Epithelial cell of prostate (primary cell): Measurements from ENCODE around the gene MATN1.
"Not testable (repeated sequence)": the region's sequence is repeated elsewhere in the genome, so short reads cannot be mapped to it uniquely, and the experiment has no call there.

Experiments
- DNase-seq: peaks from one replicate; pipeline ENCODE4 v3.0.0-alpha.2; 2011; ENCODE audit warnings: low read depth, low spot score
- H3K27ac ChIP-seq: fragments of 450-650 bp; 2 replicates; pipeline ENCODE4 v1.5.1; 2017; ENCODE audit warnings: mild to moderate bottlenecking

The MATN1 gene

DNA sequence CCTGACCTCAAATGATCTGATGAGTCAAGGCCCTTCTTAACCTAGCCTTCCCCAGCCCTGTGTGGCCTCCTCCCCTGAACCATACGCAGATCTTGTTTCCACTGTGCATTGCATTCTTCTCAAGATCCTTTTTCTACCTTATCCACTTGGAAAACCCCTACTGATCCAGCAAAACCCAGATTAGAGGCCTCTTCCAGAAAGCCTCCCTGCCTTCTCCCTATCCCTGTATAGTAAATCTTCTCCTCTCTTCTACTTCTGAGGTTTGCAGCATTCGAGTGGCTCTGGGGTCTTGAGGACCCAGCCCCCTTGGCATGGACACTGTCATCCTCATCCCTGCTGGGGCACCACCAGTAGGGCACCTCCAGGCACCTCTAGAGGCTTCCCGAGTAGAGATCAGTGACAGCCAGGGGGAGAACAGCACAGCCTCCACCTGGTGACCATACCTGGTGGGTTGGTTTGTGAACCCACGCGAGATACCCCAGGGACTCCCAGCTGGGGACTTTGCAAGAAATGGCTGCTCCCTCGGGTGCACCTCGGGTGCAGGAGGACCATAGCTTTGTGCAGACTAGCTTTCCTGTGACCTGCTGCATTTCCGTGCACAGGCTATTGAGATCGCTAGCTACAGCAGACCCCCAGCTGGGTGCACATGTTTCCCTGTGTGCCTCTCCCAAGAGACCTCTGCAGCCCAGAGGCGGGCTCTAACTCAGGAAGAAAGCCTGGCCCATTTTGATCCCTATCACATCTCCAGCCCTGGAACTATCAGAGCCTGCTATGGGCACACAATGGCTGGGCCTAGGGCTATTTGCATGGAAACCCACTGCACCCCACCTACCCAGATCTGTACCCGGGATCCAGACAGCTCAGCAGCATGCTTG is 34.2 kb downstream of the MATN1 start:
- H3K27ac ChIP-seq = no peak overlapping the region
- DNase-seq = no peak

- H3K27ac ChIP-seq, DNase-seq: not testable (repeated sequence)
Measured at GRCh38 chr1:30688516-30688915, 34.9 kb downstream of the MATN1 start.

GRCh38 chr1:30687886-30688285 is 35.5 kb downstream of the MATN1 start:
- DNase-seq = no peak
- no peak overlapping the region for H3K27ac ChIP-seq

GRCh38 chr1:30686236-30686935 is 37.0 kb downstream of the MATN1 start:
- DNase-seq = no peak
- H3K27ac ChIP-seq = no peak overlapping the region

- no peak for DNase-seq
- no peak overlapping the region for H3K27ac ChIP-seq
Measured at GRCh38 chr1:30685796-30686165, 37.6 kb downstream of the MATN1 start.

DNA sequence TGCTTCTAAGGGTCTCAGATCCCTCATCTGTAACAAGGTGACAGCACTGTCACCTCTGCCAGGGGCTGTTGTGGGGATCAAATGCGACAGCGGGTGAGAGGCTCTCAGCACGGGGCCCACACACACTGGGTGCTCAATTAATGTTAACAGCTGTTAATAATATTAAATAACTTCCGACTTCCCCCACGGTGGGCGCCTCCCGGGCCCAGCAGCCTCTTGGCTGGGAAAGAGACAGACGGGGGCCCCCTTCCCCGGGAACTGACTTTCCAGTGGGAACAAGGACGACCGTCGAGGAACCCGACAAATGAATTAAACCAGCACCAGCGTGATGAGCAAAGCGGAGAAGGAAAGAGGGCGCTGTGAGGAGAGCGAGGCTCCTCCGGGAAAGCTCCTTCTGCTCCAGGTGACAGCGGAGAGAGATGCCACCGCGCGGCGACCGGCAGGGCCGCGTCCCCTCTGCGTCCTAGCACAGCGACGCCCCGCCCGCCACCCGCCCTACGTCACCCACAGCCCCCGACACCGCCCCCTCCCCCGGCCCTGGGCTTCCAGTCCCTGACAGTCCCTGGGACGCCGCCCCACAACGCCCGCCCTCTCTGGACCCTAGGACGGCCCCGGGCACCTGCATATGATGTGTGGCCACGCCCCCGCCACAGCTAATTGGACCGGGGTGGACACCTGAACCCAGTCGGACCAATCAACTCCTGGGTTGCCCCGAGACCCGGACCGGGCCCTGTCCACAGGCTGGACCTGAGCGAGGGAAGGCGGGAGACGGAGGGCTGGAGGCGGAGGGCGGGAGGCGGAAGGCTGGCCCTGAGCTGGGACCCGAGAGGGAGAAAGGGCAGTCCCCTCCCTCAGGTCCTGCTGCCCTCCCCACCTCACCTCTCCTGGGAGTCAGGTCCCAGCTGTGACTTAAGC is 38.2 kb downstream of the MATN1 start:
- H3K27ac ChIP-seq = no peak overlapping the region
- DNase-seq = no peak

DNA sequence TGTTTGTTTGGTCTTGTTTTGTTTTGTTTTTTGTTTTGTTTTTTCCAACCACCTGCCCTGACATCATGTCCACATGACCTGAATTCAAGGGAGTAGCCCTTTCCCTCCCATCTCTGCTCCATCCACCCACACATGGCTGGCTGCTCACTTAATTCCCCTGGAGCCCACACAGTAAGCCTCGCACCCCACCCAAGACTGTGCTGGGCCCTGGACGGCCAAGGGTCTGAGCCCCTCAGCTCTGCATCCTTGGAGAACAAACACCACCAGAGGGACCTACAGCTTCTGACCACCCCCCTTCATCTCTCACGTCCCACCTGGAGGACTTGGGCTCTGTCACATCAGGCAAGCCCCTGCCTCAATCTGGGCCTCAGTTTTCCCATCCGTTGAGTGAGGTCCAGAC is 39.1 kb downstream of the MATN1 start:
- no peak for DNase-seq
- H3K27ac ChIP-seq = no peak overlapping the region

DNA sequence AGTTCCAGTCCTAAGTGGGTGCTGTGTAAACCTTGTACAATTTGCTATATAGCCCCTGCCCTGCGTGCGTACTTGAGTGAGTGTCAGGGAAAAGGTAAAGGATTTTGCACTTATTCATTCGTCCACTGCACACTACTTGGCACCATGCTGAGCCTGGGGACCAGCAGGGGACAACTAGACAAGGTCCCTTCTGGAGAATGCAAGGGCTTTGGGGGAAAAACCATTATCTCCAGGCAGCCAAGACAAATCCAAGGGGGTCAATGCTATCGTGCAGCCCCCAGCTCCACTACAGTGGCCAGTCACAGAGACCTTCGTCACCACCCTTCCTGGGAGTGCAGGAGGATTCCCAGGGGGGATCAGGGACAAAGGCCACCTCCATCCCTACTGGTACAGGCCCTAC is 39.7 kb downstream of the MATN1 start:
- no peak for DNase-seq
- H3K27ac ChIP-seq = no peak overlapping the region

- DNase-seq = no peak
- no peak overlapping the region for H3K27ac ChIP-seq
Measured at GRCh38 chr1:30682396-30683275, 40.7 kb downstream of the MATN1 start.

DNA sequence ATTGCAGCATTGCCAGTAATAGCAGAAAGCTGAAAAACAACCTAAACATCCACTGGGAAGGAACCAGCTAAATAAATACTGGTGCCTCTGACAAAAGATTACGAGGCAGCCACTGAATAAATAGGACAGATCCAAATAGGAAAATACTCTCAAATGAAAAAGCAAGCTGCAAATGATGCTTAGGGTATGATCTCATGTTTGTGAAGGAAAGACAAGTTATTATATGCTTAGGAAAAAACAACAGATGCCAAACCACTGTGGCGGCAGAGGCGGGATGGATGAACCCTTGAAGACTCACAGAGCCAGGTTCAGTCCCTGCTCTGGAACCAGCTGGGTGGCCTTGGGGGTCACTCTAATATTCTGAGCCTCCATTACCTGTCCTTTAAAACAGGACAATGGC is 41.6 kb downstream of the MATN1 start:
- no peak overlapping the region for H3K27ac ChIP-seq
- DNase-seq = no peak

- H3K27ac ChIP-seq = no peak overlapping the region
- DNase-seq = no peak
Measured at GRCh38 chr1:30680879-30681278, 42.5 kb downstream of the MATN1 start.

- no peak overlapping the region for H3K27ac ChIP-seq
- no peak for DNase-seq
Measured at GRCh38 chr1:30680429-30680828, 43.0 kb downstream of the MATN1 start.

DNA sequence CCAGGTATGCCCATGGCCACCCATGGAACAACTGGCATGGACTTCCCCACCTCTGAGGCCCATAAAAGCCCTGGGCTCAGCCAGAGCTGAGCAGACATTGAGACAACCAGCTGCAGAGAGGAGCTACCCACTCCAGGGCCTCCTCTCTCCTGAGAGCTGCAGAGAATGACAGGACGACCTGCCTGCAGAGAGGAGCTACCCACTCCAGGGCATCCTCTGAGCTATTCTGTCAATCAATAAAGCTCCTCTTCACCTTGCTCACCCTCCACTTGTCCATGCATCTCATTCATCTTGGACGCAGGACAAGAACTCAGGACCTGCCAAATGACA is 43.4 kb downstream of the MATN1 start:
- no peak for DNase-seq
- H3K27ac ChIP-seq = no peak overlapping the region

DNA sequence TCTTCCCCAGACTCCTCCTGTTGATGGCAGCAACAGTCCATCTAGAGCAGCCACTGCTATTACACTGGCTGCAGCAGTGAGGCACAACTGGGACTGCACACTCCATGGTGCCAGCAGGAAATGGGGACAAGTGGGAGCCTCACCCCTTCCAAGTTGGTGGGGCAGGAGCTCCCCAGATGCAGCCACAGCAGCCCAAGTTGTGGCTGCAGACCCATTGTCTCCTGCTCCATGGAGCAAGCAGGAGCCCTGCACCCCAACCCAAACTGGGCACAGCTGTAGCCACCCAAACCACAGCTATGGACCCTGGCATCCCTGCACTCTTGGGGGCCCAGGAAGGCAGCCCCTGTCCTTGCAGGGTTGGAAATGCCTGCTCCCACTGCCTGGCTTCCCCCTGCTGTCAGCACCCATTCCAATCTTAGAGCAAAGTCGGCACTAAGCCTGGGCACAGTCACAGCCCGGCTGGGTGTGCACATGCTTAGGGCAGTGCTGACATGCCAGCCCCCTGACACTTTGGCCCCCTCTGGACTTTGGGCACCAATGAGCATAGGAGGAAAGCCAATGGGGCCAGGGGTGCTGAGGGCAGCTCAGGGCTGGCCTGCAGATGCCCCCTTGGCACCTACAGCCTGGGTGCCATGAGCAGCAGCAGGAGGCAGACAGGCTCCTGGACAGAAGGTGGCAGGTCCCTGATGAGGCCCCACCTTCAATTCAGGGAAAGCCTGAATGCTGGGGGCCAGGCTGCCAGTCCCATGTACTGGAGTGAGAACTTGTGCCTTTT is 44.0 kb downstream of the MATN1 start:
- DNase-seq = no peak
- H3K27ac ChIP-seq = no peak overlapping the region

- peak overlapping the region; percentile 68 for H3K27ac ChIP-seq
- no peak for DNase-seq
Measured at GRCh38 chr1:30678209-30678608, 45.2 kb downstream of the MATN1 start.

GRCh38 chr1:30677471-30677870 is 45.9 kb downstream of the MATN1 start:
- peak overlapping the region; percentile 68 for H3K27ac ChIP-seq
- no peak for DNase-seq

GRCh38 chr1:30675761-30676160 is 47.6 kb downstream of the MATN1 start:
- peak; percentile 52 for DNase-seq
- H3K27ac ChIP-seq = peak overlapping the region; percentile 68

GRCh38 chr1:30675289-30675688 is 48.1 kb downstream of the MATN1 start:
- no peak for DNase-seq
- peak overlapping the region; percentile 68 for H3K27ac ChIP-seq

DNA sequence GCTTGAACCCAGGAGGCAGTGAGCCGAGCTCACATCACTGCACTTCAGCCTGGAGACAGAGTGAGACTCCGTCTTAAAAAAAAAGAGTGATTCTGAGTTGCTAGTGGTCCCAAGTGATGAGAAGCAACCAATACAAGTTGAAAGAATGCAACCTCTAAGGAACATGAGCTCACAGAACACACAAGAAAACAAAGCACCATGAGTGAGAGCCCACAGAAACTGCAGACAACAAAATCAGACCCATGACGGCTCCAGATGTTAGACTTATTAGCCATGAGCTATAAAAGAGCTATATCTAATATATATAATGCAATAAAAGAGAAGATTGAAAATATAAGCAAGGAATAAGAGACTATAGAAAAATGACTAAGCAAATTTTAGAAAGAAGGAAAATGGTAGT is 50.0 kb downstream of the MATN1 start:
- H3K27ac ChIP-seq = no peak overlapping the region
- DNase-seq = no peak
